Fibroblast of villous mesenchyme (primary cell): ENCODE data around the gene CDC20B. TPM values are rescaled to one million over a fixed set of nuclear protein-coding genes. Genes with fewer than 3 reads are reported as not detected.
"Not testable (repeated sequence)": the region's sequence is repeated elsewhere in the genome, so short reads cannot be mapped to it uniquely, and the experiment has no call there.

Experiments
- DNase-seq: peaks from one replicate; pipeline ENCODE4 v3.0.0-alpha.2; 2010; ENCODE audit warnings: low read depth
- H3K4me3 ChIP-seq: 2 replicates; pipeline ENCODE4 v1.5.1; 2011; ENCODE audit warnings: low read depth, mild to moderate bottlenecking, low read length
- total RNA-seq: library from RNA; depleted of rRNA; stranded (reverse); fragments of >200 nt; gene quantifications from 2 replicates; pipeline ENCODE4 v1.2.3, GENCODE V29; 2012
- TF ChIP-seq, protein P1 (sequence below): IDR thresholded peaks from 2 replicates; pipeline ENCODE4 v1.5.1; 2012; ENCODE audit warnings: low read depth, mild to moderate bottlenecking, low read length; ENCODE audit not compliant: insufficient read depth

Gene CDC20B
- total RNA-seq, 1 donor: not detected

DNA sequence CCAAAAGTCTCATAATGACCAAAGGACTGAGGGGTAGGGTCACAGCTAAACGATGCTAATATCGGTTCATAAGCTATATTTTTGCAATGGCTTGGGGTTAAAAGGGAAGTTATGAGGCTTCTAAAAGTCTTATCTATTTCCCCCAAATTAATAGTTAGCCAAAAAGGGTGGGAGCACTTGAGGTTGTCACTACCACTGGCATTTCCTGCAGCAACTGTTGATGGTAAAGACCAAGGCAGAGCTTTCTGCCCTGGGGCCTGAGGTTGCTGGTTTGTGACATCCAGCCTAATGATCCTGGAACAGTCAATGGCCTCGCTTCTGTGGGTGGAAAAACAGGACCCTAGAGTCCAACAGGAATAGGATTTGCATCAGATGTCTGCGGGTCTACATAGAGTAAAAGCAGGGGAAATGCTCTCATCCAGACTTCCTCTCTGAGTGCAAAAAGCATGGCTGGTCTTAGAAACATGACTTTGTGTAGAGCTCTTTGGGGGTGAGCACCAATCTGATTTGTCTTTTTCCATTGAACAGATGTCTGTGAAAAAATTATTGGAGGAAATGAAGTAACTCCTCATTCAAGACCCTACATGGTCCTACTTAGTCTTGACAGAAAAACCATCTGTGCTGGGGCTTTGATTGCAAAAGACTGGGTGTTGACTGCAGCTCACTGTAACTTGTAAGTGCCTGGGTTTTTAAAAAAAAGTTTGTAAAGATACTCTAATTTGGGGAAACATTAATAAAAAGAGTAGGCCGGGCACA is 67.9 kb downstream of the CDC20B start:
- H3K4me3 ChIP-seq: no peak overlapping the region
- DNase-seq: no peak
- TF ChIP-seq, protein P1, sequence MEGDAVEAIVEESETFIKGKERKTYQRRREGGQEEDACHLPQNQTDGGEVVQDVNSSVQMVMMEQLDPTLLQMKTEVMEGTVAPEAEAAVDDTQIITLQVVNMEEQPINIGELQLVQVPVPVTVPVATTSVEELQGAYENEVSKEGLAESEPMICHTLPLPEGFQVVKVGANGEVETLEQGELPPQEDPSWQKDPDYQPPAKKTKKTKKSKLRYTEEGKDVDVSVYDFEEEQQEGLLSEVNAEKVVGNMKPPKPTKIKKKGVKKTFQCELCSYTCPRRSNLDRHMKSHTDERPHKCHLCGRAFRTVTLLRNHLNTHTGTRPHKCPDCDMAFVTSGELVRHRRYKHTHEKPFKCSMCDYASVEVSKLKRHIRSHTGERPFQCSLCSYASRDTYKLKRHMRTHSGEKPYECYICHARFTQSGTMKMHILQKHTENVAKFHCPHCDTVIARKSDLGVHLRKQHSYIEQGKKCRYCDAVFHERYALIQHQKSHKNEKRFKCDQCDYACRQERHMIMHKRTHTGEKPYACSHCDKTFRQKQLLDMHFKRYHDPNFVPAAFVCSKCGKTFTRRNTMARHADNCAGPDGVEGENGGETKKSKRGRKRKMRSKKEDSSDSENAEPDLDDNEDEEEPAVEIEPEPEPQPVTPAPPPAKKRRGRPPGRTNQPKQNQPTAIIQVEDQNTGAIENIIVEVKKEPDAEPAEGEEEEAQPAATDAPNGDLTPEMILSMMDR: no peak

DNA sequence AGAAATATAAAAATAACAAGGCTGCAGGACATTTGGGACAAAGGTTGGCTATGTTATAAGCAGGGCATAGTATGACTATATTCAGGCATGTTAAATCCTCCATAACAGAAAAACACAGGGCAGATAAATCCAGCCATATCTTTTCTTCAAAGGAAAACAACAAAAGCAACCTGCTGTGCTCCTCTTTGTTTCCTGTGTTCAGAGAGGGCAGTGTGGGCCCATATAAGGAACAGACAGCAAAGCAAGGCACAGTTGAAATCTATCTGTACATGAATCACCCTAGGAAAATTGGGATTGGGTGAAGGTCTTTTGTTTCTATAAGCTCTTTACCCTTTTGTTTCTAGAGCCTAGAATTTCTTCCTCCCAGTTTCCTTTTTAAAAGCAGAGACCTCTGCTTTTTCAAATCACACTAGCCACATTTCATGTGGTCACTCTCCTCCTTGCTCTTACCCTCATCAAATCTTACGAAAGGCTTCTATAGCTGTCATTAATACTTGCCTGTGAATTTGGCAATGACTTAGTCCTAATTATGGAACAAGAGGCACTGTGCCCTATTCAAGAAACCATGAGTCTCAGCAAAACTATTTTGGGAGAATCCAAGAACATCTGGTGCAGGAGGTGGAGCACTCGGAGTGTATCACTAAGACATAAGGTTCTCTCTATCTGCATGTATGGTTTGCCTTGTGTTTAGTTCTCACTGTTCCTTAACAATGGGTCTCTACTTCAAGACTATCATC is 68.8 kb downstream of the CDC20B start:
- TF ChIP-seq, protein P1: no peak
- no peak for DNase-seq
- no peak overlapping the region for H3K4me3 ChIP-seq

DNA sequence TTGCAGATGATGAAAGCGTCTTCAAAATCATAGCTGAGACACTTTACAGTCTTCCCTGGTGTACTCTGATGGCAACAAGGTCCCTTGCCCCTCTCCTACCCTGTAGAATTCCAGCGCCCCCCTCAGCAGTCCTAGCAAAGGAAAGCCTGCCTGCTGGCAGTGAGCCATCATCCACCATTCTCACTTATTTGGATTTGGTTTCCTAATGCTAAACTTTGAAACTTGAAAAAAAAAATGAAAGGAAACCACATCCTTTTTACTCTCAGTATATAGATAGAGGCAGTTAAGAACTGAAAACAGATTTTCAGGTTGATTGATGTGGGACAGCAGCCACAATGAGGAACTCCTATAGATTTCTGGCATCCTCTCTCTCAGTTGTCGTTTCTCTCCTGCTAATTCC is 70.6 kb downstream of the CDC20B start, which contains the start of gene GZMA:
GZMA (plus strand) TSS at position 299 of the 400 bp plus-strand sequence; CDS start at position 336, 37 bp downstream.
- H3K4me3 ChIP-seq: no peak within 1 kb of the TSS
- DNase-seq: no peak
- TF ChIP-seq, protein P1: no peak

DNA sequence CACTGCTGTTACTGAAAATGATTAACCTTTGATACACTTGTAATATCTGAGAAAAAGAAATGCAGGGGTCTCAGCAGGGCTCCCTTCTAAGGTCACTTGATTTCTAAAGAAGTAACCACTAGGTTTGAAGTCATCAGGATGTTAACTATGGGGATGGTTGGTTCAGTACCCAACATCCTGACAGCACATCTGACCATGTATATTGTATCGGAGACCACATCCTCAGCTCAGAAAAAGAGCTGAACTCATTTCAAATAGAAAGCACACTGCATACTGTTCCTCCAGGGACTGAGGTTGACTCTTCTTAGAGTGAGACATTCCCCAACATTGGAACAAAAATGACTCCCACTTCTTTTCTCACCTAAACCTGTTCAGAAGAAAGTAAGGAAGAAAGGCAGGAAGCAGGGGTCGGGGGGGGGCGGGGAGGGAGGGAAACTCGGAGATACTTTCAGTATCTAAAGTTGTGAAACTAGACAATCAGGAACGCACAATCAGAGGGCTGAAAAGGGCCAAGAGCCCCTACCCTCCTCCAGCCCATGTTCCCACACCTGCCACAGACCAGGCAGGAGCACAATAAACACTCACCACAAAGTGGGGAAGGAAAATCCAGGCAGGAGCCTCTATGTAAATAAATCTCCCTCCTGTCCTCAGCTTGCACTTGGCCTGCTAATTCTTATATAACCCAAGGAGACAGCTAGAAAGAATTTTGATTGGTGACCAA is 71.3 kb downstream of the CDC20B start:
- no peak for DNase-seq

DNA sequence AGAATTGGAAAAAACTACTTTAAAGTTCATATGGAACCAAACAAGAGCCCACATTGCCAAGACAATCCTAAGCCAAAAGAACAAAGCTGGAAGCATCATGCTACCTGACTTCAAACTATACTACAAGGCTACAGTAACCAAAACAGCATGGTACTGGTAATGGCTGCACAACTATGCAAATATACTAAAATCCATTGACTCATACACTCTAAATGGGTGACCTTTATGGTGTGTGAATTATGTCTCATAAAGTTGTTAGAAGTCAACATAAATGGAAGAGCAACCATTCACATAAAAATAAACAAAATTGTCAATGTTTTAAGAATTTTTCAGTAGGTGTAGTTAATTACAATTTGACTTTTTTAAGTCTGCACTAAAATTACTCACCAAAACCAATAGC is 71.8 kb downstream of the CDC20B start:
- DNase-seq, H3K4me3 ChIP-seq: not testable (repeated sequence)

More for the DNA sequence above, 71.3 kb downstream of the CDC20B start:
- TF ChIP-seq, protein P1: no peak
- H3K4me3 ChIP-seq: no peak overlapping the region

DNA sequence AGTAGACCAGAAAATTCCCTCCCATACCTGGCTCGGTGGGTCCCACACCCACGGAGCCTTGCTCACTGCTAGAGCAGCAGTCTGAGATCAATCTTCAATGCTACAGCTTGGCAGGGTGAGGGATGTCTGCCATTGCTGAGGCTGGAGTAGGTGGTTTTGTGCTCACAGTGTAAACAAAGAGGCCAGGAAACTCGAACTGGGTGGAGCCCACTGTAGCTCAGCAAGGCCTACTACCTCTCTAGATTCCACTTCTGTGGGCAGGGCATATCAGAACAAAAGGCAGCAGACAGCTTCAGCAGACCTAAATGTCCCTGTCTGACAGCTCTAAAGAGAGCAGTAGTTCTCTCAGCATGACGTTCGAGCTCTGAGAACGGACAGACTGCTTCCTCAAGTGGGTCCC is 76.1 kb downstream of the CDC20B start:
- TF ChIP-seq, protein P1: no peak
- H3K4me3 ChIP-seq: no peak overlapping the region
- DNase-seq: no peak

DNA sequence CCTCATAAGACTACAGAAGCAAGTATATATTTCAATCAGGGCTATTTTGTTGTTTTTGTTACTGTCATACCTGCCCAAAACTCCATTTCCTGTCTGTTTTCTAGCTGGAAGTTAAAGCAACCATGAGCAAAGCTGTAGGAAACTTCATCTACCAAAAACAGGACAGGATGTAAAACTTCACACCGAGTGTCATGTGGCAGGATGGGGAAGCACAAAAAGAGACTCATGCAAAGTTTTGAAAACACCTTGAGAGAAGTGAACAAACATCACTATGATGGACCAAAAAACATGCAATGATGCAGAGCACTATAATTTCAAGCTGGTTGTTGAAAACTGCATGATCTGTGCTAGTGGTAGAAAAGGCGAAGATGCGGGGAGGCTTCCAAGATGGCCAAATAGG is 76.8 kb downstream of the CDC20B start:
- no peak for DNase-seq
- H3K4me3 ChIP-seq: no peak overlapping the region
- TF ChIP-seq, protein P1: no peak

DNA sequence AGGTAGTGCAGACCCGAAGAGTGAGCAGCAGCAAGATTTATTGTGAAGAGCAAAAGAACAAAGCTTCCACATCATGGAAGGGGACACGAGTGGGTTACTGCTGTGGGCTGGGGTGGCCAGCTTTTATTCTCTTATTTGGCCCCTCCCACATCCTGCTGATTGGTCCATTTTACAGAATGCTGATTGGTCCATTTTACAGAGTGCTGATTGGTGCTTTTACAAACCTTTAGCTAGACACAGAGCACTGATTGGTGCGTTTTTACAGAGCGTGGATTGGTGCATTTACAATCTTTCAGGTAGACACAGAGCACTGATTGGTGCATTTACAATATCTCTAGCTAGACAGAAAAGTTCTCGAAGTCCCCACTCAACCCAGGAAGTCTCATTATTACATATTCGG is 82.0 kb downstream of the CDC20B start:
- H3K4me3 ChIP-seq: not testable (repeated sequence)

DNA sequence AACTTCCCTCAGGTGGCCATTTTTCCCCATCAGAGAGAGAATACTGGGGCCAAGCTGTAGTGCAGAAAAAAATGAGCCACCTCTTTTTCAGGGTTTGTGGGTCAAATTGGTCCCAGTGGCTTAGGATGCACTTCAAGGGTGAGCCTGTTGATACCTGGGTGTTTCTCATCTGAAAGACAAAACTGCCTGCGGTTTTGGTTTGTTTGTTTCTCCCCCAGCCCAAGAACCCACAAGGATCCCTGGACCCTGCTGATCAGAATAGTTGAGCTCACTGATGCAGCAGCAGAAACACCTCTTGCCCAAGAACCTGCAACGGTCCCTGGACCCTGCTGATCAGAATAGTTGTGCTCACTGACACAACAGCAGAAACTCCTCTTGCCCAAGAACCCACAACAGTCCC is 83.7 kb downstream of the CDC20B start:
- DNase-seq, H3K4me3 ChIP-seq: not testable (repeated sequence)

More for the DNA sequence above, 82.0 kb downstream of the CDC20B start:
- not testable (repeated sequence) for DNase-seq
